Activated B cell treated with CpG ODN at 0.5 μM for 24 hours (primary cell): ENCODE data around the gene BCAS3. TPM values are rescaled to one million over a fixed set of nuclear protein-coding genes. Genes with fewer than 3 reads are reported as not detected.

Source experiments
- ATAC-seq: fragments of 200-7000 bp; cut with Tn5 transposase; one replicate; pipeline ENCODE4 v1.10.0; 2021; ENCODE audit warnings: low read depth, mild to moderate bottlenecking, moderate library complexity
- CTCF ChIA-PET: fragments of 350-600 bp; sonication (Branson Sonifier 250); formaldehyde crosslinking; loops from one replicate; lab custom pipeline; 2021; ENCODE audit warnings: antibody characterized with exemption; lab: Charles Lee
- POLR2A ChIA-PET: fragments of 350-600 bp; sonication (Branson Sonifier 250); formaldehyde crosslinking; loops from one replicate; lab custom pipeline; 2021; ENCODE audit warnings: antibody characterized with exemption; lab: Charles Lee
- DNase-seq: peaks from one replicate; pipeline ENCODE4 v3.0.0; 2022
- H3K27ac Mint-ChIP-seq: one replicate; pipeline ENCODE4 v1.8.0; 2020; ENCODE audit warnings: mixed read lengths
- H3K27me3 Mint-ChIP-seq: one replicate; pipeline ENCODE4 v1.8.0; 2021; ENCODE audit warnings: mixed read lengths
- H3K36me3 Mint-ChIP-seq: one replicate; pipeline ENCODE4 v1.8.0; 2021; ENCODE audit warnings: low read depth, mixed read lengths
- H3K4me1 Mint-ChIP-seq: one replicate; pipeline ENCODE4 v1.8.0; 2021; ENCODE audit warnings: mixed read lengths
- H3K4me3 Mint-ChIP-seq: one replicate; pipeline ENCODE4 v1.8.0; 2020; ENCODE audit warnings: mild to moderate bottlenecking, mixed read lengths
- H3K9me3 Mint-ChIP-seq: one replicate; pipeline ENCODE4 v1.8.0; 2020; ENCODE audit warnings: mixed read lengths
- CTCF ChIP-seq: fragments of 200-600 bp; IDR thresholded peaks from one replicate; pipeline ENCODE4 v1.8.0; 2022; ENCODE audit warnings: antibody characterized with exemption, mild to moderate bottlenecking
- intact Hi-C: fragments of 100-400 bp; cut with micrococcal nuclease; formaldehyde crosslinking; loops from one replicate; pipeline ENCODE4 v1.15.1; 2024
- total RNA-seq: library from RNA; stranded (reverse); gene quantifications from 2 replicates; pipeline ENCODE4 v1.2.3, GENCODE V29; 2022

The BCAS3 gene
- total RNA-seq, 1 donor from 2014 or later = 37.5 TPM

- Mint-ChIP-seq H3K9me3 (no peaks in the 10 kb centered on the region), H3K27me3 (no peaks in the 10 kb centered on the region), H3K36me3 (peaks cover 25% of the 10 kb centered on the region), H3K4me1 (no peaks in the 10 kb centered on the region), H3K4me3 (no peak overlapping the region), H3K27ac (no peak overlapping the region)
- CTCF ChIA-PET = no interaction called here
- POLR2A ChIA-PET = no interaction called here
- ATAC-seq (no peak), DNase-seq (no peak)
- TF ChIP-seq CTCF = no peak
- intact Hi-C loops = no loop called here
Measured at GRCh38 chr17:60704170-60704569, 26.5 kb downstream of the BCAS3 start.

DNA sequence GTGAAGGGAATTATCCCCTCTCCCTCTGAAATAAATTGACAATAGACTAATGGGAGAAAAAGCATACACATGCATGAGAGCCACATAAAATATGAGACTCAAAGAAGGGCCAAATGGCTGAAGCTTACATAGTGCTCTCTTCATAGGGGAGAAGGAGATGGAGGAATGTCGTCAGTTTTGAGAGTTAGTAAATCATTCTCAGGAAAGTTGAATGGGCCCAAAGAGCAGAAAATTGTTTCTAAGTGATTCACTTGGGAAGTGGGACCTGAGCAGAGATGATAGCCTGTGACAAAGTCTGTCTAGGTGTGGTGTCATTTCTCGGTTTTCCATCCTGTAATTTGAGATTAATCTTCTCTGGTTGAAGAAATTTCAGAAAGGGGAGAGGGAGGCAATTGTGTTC, 35.0 kb downstream of the BCAS3 start:
- Mint-ChIP-seq H3K27me3 (no peaks in the 10 kb centered on the region), H3K4me1 (no peaks in the 10 kb centered on the region), H3K4me3 (no peak overlapping the region), H3K9me3 (no peaks in the 10 kb centered on the region), H3K27ac (no peak overlapping the region), H3K36me3 (peaks cover 38% of the 10 kb centered on the region)
- POLR2A ChIA-PET = no interaction called here
- no peak for ATAC-seq
- TF ChIP-seq CTCF = no peak
- intact Hi-C loops = no loop called here
- CTCF ChIA-PET = interaction anchor here (1.0 kb wide), 1 partner anchor 8 kb away, joined by 6 read pairs; no protein-coding TSS in a partner anchor
- DNase-seq = no peak

GRCh38 chr17:60713608-60714007, 36.0 kb downstream of the BCAS3 start:
- peaks cover 35% of the 10 kb centered on the region for H3K36me3 Mint-ChIP-seq
- TF ChIP-seq CTCF = no peak
- H3K4me3 Mint-ChIP-seq = no peak overlapping the region
- no peak for DNase-seq
- POLR2A ChIA-PET = no interaction called here
- ATAC-seq = no peak
- intact Hi-C loops = no loop called here
- H3K27me3 Mint-ChIP-seq = no peaks in the 10 kb centered on the region
- CTCF ChIA-PET = no interaction called here
- H3K9me3 Mint-ChIP-seq = no peaks in the 10 kb centered on the region
- no peaks in the 10 kb centered on the region for H3K4me1 Mint-ChIP-seq
- H3K27ac Mint-ChIP-seq = no peak overlapping the region

DNA sequence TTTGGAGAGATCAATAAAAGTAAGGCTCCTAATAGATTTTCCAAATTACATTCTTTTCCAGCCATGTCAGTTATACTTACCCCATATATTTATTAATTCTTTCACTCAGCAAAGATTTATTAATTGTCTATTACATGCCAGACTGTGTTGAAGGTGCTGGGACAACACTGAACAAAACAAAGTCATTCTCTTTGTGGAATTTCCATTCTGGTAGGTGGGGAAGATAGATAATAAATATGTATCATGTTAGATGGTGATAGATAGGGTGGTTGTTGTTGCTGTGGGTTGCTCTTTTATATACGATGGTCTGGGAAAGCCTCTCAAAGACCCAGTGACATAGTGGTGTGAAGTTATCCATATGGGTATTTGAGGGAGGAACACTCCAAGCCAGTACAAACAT, 39.1 kb downstream of the BCAS3 start:
- intact Hi-C loops = no loop called here
- ATAC-seq (no peak), DNase-seq (no peak)
- Mint-ChIP-seq H3K27ac (no peak overlapping the region), H3K4me1 (peaks cover 3% of the 10 kb centered on the region), H3K36me3 (peaks cover 13% of the 10 kb centered on the region), H3K4me3 (no peak overlapping the region), H3K27me3 (no peaks in the 10 kb centered on the region), H3K9me3 (no peaks in the 10 kb centered on the region)
- POLR2A ChIA-PET = no interaction called here
- TF ChIP-seq CTCF = no peak
- CTCF ChIA-PET = no interaction called here

GRCh38 chr17:60717814-60718213, 40.2 kb downstream of the BCAS3 start:
- peaks cover 3% of the 10 kb centered on the region for H3K4me1 Mint-ChIP-seq
- TF ChIP-seq CTCF = no peak
- no peaks in the 10 kb centered on the region for H3K27me3 Mint-ChIP-seq
- ChIA-PET CTCF (no interaction called here), POLR2A (no interaction called here)
- intact Hi-C loops = no loop called here
- no peak overlapping the region for H3K4me3 Mint-ChIP-seq
- no peak overlapping the region for H3K27ac Mint-ChIP-seq
- ATAC-seq = no peak
- no peak for DNase-seq
- H3K9me3 Mint-ChIP-seq = no peaks in the 10 kb centered on the region
- H3K36me3 Mint-ChIP-seq = peaks cover 7% of the 10 kb centered on the region
